Esophagus squamous epithelium (tissue), 5 donors: ENCODE data around the gene CDHR2. TPM values are rescaled to one million over a fixed set of nuclear protein-coding genes. Genes with fewer than 3 reads are reported as not detected.

Source experiments
- DNase-seq: peaks from one replicate; lab custom pipeline; 2025; lab: John Stamatoyannopoulos, UW
- H3K27ac ChIP-seq, 4 donors: fragments of 200-600 bp; sonication (generic); one replicate each; pipeline ENCODE4 v1.5.1; 2016 to 2019; ENCODE audit warnings: mild to moderate bottlenecking in 1 of 4
- H3K27me3 ChIP-seq, 4 donors: fragments of 200-600 bp; sonication (generic); 1 replicate in 3 of 4; 2 replicates in 1 of 4; pipeline versions ENCODE4 v1.5.1 to v1.6.0; 2017 to 2021; ENCODE audit warnings: antibody characterized with exemption in 1 of 4
- H3K36me3 ChIP-seq, 3 donors: fragments of 200-600 bp; sonication (generic); one replicate each; pipeline ENCODE4 v1.5.1; 2016 to 2019
- H3K4me1 ChIP-seq, 3 donors: fragments of 200-600 bp; sonication (generic); one replicate each; pipeline ENCODE4 v1.5.1; 2017 to 2019
- H3K4me3 ChIP-seq, 4 donors: fragments of 200-600 bp; sonication (generic); 1 replicate in 3 of 4; 2 replicates in 1 of 4; pipeline ENCODE4 v1.5.1; 2016 to 2019; ENCODE audit warnings: mild to moderate bottlenecking in 2 of 4, moderate library complexity in 1 of 4
- H3K9me3 ChIP-seq, 3 donors: fragments of 200-600 bp; sonication (generic); one replicate each; pipeline ENCODE4 v1.5.1; 2016 to 2019
- CTCF ChIP-seq, 6 experiments: fragments of 450-650 bp in 4 of 6; fragments of 200-600 bp in 2 of 6; sonication (generic) in 2 of 6; IDR thresholded peaks; one replicate each; pipeline ENCODE4 v1.5.1; 2016 to 2019; ENCODE audit warnings: antibody characterized with exemption in 6 of 6, mild to moderate bottlenecking in 4 of 6, moderate library complexity in 4 of 6
- POLR2A ChIP-seq, 4 donors: fragments of 450-650 bp; IDR thresholded peaks; one replicate each; pipeline ENCODE4 v1.6.1; 2017; ENCODE audit warnings: antibody characterized with exemption in 4 of 4, mild to moderate bottlenecking in 4 of 4, moderate library complexity in 3 of 4
- WGBS, 2 donors: methylation state at CpG; one replicate each; pipeline ENCODE4 v1.1.5; 2018; 5-methylcytosine and 5-hydroxymethylcytosine counted together
- intact Hi-C: fragments of 100-400 bp; cut with DNase I; formaldehyde crosslinking; loops from one replicate; pipeline ENCODE4 v1.15.0; 2022
- total RNA-seq, 4 donors: library from RNA; depleted of rRNA; stranded (reverse); fragments of >200 nt; gene quantifications; one replicate each; pipeline ENCODE4 v1.1.0, GENCODE V29; 2016
- donor health status: DM: yes; HTN: yes; CAD: no.

Gene CDHR2
- total RNA-seq, 4 donors from 2014 or later, result under 0.01 TPM; not detected in 3

- Histone ChIP-seq H3K36me3 (no peaks in the 10 kb centered on the region), H3K4me1 (peaks cover 7 to 27% (median 14%) of the 10 kb centered on the region in 3 donors), H3K27ac (no peak overlapping the region), H3K4me3 (peak overlapping the region in 1 of 4 donors; percentile 34), H3K9me3 (no peaks in the 10 kb centered on the region), H3K27me3 (peaks cover 11 to 98% (median 25%) of the 10 kb centered on the region in 4 donors)
- no peak for DNase-seq
- intact Hi-C loops, result no loop called here
- 9% methylated on average over 13 to 22 of the region's 32 CpGs for WGBS, 2 donors
- TF ChIP-seq POLR2A (IDR thresholded peaks at IDR 0.05) (no peak), CTCF (IDR thresholded peaks at IDR 0.05) (no peak)
These were observed 71.3 kb downstream of the CDHR2 start for GRCh38 chr5:176620333-176620981.

- no peak for TF ChIP-seq POLR2A (IDR thresholded peaks at IDR 0.05)
- no peak for TF ChIP-seq CTCF (IDR thresholded peaks at IDR 0.05)
- no peak for DNase-seq
- intact Hi-C loops, result no loop called here
- Histone ChIP-seq H3K4me3 (no peak overlapping the region), H3K4me1 (peaks cover 7 to 35% (median 14%) of the 10 kb centered on the region in 3 donors), H3K27ac (no peak overlapping the region), H3K36me3 (no peaks in the 10 kb centered on the region), H3K9me3 (no peaks in the 10 kb centered on the region), H3K27me3 (peaks cover 11 to 98% (median 25%) of the 10 kb centered on the region in 4 donors)
- 52% methylated on average over 6 of the region's 13 CpGs; no CpG with 5 or more reads in 1 of the 2 donors for WGBS, 2 donors
These were observed 72.5 kb downstream of the CDHR2 start for GRCh38 chr5:176621661-176622079.

- TF ChIP-seq POLR2A (IDR thresholded peaks at IDR 0.05) (no peak), CTCF (IDR thresholded peaks at IDR 0.05) (no peak)
- Histone ChIP-seq H3K36me3 (no peaks in the 10 kb centered on the region), H3K4me3 (no peak overlapping the region), H3K27me3 (peaks cover 10 to 98% (median 31%) of the 10 kb centered on the region in 4 donors), H3K27ac (no peak overlapping the region), H3K4me1 (peaks cover 7 to 41% (median 14%) of the 10 kb centered on the region in 3 donors), H3K9me3 (no peaks in the 10 kb centered on the region)
- WGBS, 2 donors, result 70% methylated on average over 1 of the region's 4 CpGs; no CpG with 5 or more reads in 1 of the 2 donors
- no peak for DNase-seq
- intact Hi-C loops, result no loop called here
These were observed 75.0 kb downstream of the CDHR2 start for GRCh38 chr5:176624142-176624541.

- H3K4me1 ChIP-seq, result peaks cover 7 to 41% (median 11%) of the 10 kb centered on the region in 3 donors
- intact Hi-C loops, result no loop called here
- WGBS, 2 donors, result 60 to 74% methylated on average over 8 to 9 of the region's 9 CpGs
- no peaks in the 10 kb centered on the region for H3K9me3 ChIP-seq
- H3K4me3 ChIP-seq, result no peak overlapping the region
- no peak for DNase-seq
- peaks cover 2 to 98% (median 31%) of the 10 kb centered on the region in 4 donors for H3K27me3 ChIP-seq
- TF ChIP-seq POLR2A (IDR thresholded peaks at IDR 0.05) (no peak), CTCF (IDR thresholded peaks at IDR 0.05) (no peak)
- H3K27ac ChIP-seq, result no peak overlapping the region
- no peaks in the 10 kb centered on the region for H3K36me3 ChIP-seq
These were observed 75.8 kb downstream of the CDHR2 start for GRCh38 chr5:176624938-176625337.

- TF ChIP-seq CTCF (IDR thresholded peaks at IDR 0.05) (no peak), POLR2A (IDR thresholded peaks at IDR 0.05) (no peak)
- Histone ChIP-seq H3K36me3 (no peaks in the 10 kb centered on the region), H3K27ac (no peak overlapping the region), H3K27me3 (peaks cover 0 to 98% (median 25%) of the 10 kb centered on the region in 4 donors), H3K4me1 (peaks cover 8 to 41% (median 13%) of the 10 kb centered on the region in 3 donors), H3K9me3 (no peaks in the 10 kb centered on the region), H3K4me3 (no peak overlapping the region)
- WGBS, 2 donors, result 67 to 68% methylated on average over 2 of the region's 2 CpGs
- no peak for DNase-seq
- intact Hi-C loops, result no loop called here
These were observed 76.4 kb downstream of the CDHR2 start for GRCh38 chr5:176625512-176625911.
